ENCODE measurements around the gene NFU1. TPM values are rescaled to one million over a fixed set of nuclear protein-coding genes. Genes with fewer than 3 reads are reported as not detected.
"Not testable (repeated sequence)": the region's sequence is repeated elsewhere in the genome, so short reads cannot be mapped to it uniquely, and the experiment has no call there.

The NFU1 gene
- total RNA-seq, 4 donors from 2014 or later = 58.9 to 77.2 (median 62.2) TPM

DNA sequence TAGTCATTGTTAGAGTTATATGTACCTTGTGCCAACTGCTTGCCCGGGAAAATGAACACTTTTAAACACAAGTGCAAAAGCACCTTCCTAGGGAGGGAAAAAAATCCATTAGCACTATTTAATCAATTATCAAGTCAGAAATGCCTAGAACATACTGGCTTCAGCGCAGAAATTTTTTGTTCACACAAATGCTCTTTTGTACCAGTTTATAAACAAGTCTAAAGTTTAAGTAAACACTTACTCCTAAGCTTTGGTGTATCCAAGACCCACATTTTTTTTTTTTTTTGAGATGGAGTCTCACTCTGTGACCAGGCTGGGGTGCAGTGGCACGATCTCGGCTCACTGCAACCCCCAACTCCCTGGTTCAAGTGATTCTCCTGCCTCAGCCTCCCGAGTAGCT, 80.8 kb downstream of the NFU1 start:
- Histone ChIP-seq H3K4me1 (peaks cover 0 to 19% (median 0%) of the 10 kb centered on the region in 3 donors), H3K4me3 (no peak overlapping the region), H3K36me3 (peaks cover 2 to 90% of the 10 kb centered on the region in 2 donors), H3K27me3 (no peaks in the 10 kb centered on the region), H3K27ac (peak overlapping the region in 2 of 4 donors; percentile 22 to 25), H3K9me3 (no peaks in the 10 kb centered on the region)
- WGBS, 2 donors (ENCODE audit: low coverage in 1 of 2) = 52 to 53% methylated on average over 4 to 5 of the region's 5 CpGs
- ATAC-seq = no peak
- TF ChIP-seq POLR2AphosphoS5 (IDR thresholded peaks at IDR 0.05) (no peak), EP300 (IDR thresholded peaks at IDR 0.05) (no peak), POLR2A (IDR thresholded peaks at IDR 0.05) (no peak), CTCF (IDR thresholded peaks at IDR 0.05) (no peak)

GRCh38 chr2:69354976-69355375, 82.3 kb downstream of the NFU1 start:
- H3K9me3 ChIP-seq, H3K4me3 ChIP-seq, ATAC-seq, H3K27me3 ChIP-seq, H3K27ac ChIP-seq: not testable (repeated sequence)
- Histone ChIP-seq H3K36me3 (peaks cover 2 to 84% of the 10 kb centered on the region in 2 donors), H3K4me1 (peaks cover 0 to 19% (median 0%) of the 10 kb centered on the region in 3 donors)
- 62 to 67% methylated on average over 3 of the region's 3 CpGs for WGBS, 2 donors (ENCODE audit: low coverage in 1 of 2)

DNA sequence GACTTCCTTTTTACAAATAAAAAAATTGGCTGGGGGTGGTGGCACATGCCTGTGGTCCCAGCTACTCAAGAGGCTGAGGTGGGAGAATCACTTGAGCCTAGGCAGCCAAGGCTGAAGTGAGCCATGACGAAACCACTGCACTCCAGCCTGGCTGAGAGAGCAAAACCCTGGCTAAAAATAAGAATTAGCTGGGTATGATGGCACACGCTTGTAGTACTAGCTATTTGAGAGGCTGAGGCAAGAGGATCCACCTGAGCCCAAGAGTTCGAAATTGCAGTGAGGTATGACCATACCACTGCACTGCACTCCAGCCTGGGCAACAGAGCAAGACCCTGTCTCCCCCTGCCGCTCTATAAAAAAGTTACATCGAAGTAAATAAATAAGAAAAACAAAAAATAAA, 83.9 kb downstream of the NFU1 start:
- TF ChIP-seq POLR2A (IDR thresholded peaks at IDR 0.05) = no peak
- TF ChIP-seq EP300 (IDR thresholded peaks at IDR 0.05) = no peak
- Histone ChIP-seq H3K27me3 (no peaks in the 10 kb centered on the region), H3K9me3 (no peaks in the 10 kb centered on the region), H3K36me3 (peaks cover 2 to 84% of the 10 kb centered on the region in 2 donors), H3K4me3 (no peak overlapping the region), H3K27ac (no peak overlapping the region), H3K4me1 (peaks cover 0 to 19% (median 0%) of the 10 kb centered on the region in 3 donors)
- no peak for ATAC-seq
- 100% methylated on average over 1 to 4 of the region's 5 CpGs for WGBS, 2 donors (ENCODE audit: low coverage in 1 of 2)

DNA sequence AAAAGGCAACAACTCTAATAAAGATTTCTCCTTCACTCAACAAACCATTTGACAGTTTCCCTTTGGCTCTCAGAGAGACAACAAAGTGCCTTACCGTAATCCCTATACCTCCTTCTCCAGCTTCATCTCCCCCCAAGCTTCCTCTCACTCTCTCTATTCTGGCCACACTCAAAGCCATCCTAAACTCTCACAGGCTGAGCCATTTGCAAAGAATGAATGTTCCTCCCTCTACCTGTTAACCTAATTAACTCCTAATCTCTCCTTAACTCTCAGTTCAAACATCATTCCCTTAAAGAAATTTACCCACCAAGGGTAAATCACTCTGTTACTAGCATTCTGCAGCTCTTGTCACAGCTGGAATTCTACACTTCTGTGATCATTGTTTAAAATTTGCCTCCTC, 88.5 kb downstream of the NFU1 start:
- TF ChIP-seq CTCF (IDR thresholded peaks at IDR 0.05) (no peak), EP300 (IDR thresholded peaks at IDR 0.05) (no peak), POLR2A (IDR thresholded peaks at IDR 0.05) (no peak), POLR2AphosphoS5 (IDR thresholded peaks at IDR 0.05) (no peak)
- WGBS, 2 donors (ENCODE audit: low coverage in 1 of 2) = 80 to 100% methylated on average over 1 of the region's 1 CpG
- H3K27me3 ChIP-seq = no peaks in the 10 kb centered on the region
- H3K4me3 ChIP-seq = no peak overlapping the region
- no peaks in the 10 kb centered on the region for H3K9me3 ChIP-seq
- H3K4me1 ChIP-seq = no peaks in the 10 kb centered on the region
- no peak overlapping the region for H3K27ac ChIP-seq
- H3K36me3 ChIP-seq = peaks cover 4 to 92% of the 10 kb centered on the region in 2 donors
- ATAC-seq = no peak

Other genes with a start within 250 kb of the NFU1 start
- 10 to 100 TPM; 15.3 to 40.4 (median 28.2) TPM for gene GFPT1, start 50.2 kb downstream of the NFU1 start, total RNA-seq
- 10 to 100 TPM; 32.3 to 55.9 (median 49.6) TPM for gene AAK1, start 206.3 kb upstream of the NFU1 start, total RNA-seq